Loucy (cell line): ENCODE results near the gene PRR23E.

Experiments used
- H2AFZ ChIP-seq: fragments of 200-600 bp; sonication (generic); 2 replicates; pipeline ENCODE4 v1.6.0; 2016; ENCODE audit warnings: antibody characterized with exemption, mild to moderate bottlenecking, low read length, moderate library complexity
- H3F3A ChIP-seq: fragments of 200-600 bp; 2 replicates; pipeline ENCODE4 v1.6.0; 2016; ENCODE audit warnings: antibody characterized with exemption, low read depth, mild to moderate bottlenecking
- H3K27me3 ChIP-seq: fragments of 200-600 bp; sonication (generic); 2 replicates; pipeline ENCODE4 v1.6.1; 2014; ENCODE audit warnings: low read length, mild to moderate bottlenecking; ENCODE audit not compliant: insufficient read depth, poor library complexity, severe bottlenecking
- H3K36me3 ChIP-seq: fragments of 200-600 bp; sonication (generic); 2 replicates; pipeline ENCODE4 v1.6.1; 2016; ENCODE audit warnings: low read length; ENCODE audit not compliant: insufficient read depth
- H3K4me1 ChIP-seq: fragments of 200-600 bp; sonication (generic); 2 replicates; pipeline ENCODE4 v1.5.1; 2014; ENCODE audit warnings: low read length, mild to moderate bottlenecking; ENCODE audit not compliant: insufficient read depth, poor library complexity, severe bottlenecking
- H3K4me2 ChIP-seq: fragments of 200-600 bp; sonication (generic); 2 replicates; pipeline ENCODE4 v1.6.0; 2014; ENCODE audit warnings: antibody characterized with exemption, low read length, low read depth, mild to moderate bottlenecking; ENCODE audit not compliant: poor library complexity, severe bottlenecking
- H3K4me3 ChIP-seq: fragments of 200-600 bp; sonication (generic); 2 replicates; pipeline ENCODE4 v1.5.1; 2014; ENCODE audit warnings: low read length, mild to moderate bottlenecking, mixed read lengths; ENCODE audit not compliant: poor library complexity, severe bottlenecking
- H3K79me2 ChIP-seq: fragments of 200-600 bp; sonication (generic); 2 replicates; pipeline ENCODE4 v1.6.1; 2014; ENCODE audit warnings: low read length; ENCODE audit not compliant: insufficient read depth
- H3K9ac ChIP-seq: fragments of 200-600 bp; sonication (generic); 2 replicates; pipeline ENCODE4 v1.6.0; 2014; ENCODE audit warnings: mild to moderate bottlenecking, low read depth, low read length, moderate library complexity; ENCODE audit not compliant: poor library complexity, severe bottlenecking
- H3K9me2 ChIP-seq: fragments of 200-600 bp; sonication (generic); replicated peaks from 2 replicates; pipeline ENCODE4 v1.6.1; 2016; ENCODE audit warnings: low read depth, low read length, mixed read lengths
- H3K9me3 ChIP-seq: fragments of 200-600 bp; sonication (generic); 2 replicates; pipeline ENCODE4 v1.6.1; 2014; ENCODE audit warnings: mild to moderate bottlenecking, antibody characterized with exemption, low read length, low read depth; ENCODE audit not compliant: insufficient read depth
- H4K20me1 ChIP-seq: fragments of 200-600 bp; sonication (generic); 2 replicates; pipeline ENCODE4 v1.6.0; 2014; ENCODE audit warnings: antibody characterized with exemption, low read length, mild to moderate bottlenecking; ENCODE audit not compliant: insufficient read depth, poor library complexity, severe bottlenecking
- EZH2phosphoT487 ChIP-seq: fragments of 200-600 bp; IDR thresholded peaks from 2 replicates; pipeline ENCODE4 v1.6.1; 2018; ENCODE audit warnings: antibody characterized with exemption, mild to moderate bottlenecking, moderate library complexity, borderline replicate concordance
- TF ChIP-seq, protein P1 (sequence below): fragments of 200-600 bp; sonication (generic); conservative IDR thresholded peaks from 2 replicates; pipeline ENCODE4 v1.5.1; 2014; ENCODE audit warnings: mild to moderate bottlenecking, antibody characterized with exemption, low read length

PRR23E gene

DNA sequence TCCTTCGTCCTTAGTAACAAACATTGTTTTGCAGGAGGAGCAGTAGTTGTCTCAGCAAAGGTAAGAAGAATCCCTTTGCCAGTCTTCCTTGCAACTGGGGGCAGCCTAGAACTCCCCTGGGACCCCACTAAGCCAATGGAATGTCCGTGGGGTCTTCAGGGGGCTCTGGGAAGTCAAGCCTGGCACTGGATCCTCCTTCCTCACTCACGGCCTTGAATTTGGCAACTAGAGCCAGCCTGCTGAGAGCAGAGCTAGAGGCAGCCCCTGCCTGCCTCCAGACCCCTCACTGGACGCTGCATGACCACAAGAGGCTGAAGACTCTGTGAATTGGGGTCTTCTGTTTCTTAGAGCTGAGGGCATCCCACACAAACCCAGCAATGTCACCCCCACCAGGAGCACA, 18.6 kb upstream of the PRR23E start:
- Histone ChIP-seq H3K36me3 (no peaks in the 10 kb centered on the region), H3K4me3 (no peak overlapping the region), H2AFZ (no peak overlapping the region), H3K4me1 (peaks cover 7% of the 10 kb centered on the region), H3K9me2 (no peaks in the 10 kb centered on the region), H3K9ac (no peak overlapping the region), H3K27me3 (no peaks in the 10 kb centered on the region), H3K9me3 (peaks cover 3% of the 10 kb centered on the region; the same call in 1 of the 2 replicates), H4K20me1 (no peaks in the 10 kb centered on the region), H3K4me2 (no peak overlapping the region), H3K79me2 (no peaks in the 10 kb centered on the region), H3F3A (no peaks in the 10 kb centered on the region)
- no peak for TF ChIP-seq EZH2phosphoT487
- TF ChIP-seq, protein P1, sequence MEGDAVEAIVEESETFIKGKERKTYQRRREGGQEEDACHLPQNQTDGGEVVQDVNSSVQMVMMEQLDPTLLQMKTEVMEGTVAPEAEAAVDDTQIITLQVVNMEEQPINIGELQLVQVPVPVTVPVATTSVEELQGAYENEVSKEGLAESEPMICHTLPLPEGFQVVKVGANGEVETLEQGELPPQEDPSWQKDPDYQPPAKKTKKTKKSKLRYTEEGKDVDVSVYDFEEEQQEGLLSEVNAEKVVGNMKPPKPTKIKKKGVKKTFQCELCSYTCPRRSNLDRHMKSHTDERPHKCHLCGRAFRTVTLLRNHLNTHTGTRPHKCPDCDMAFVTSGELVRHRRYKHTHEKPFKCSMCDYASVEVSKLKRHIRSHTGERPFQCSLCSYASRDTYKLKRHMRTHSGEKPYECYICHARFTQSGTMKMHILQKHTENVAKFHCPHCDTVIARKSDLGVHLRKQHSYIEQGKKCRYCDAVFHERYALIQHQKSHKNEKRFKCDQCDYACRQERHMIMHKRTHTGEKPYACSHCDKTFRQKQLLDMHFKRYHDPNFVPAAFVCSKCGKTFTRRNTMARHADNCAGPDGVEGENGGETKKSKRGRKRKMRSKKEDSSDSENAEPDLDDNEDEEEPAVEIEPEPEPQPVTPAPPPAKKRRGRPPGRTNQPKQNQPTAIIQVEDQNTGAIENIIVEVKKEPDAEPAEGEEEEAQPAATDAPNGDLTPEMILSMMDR: no peak

DNA sequence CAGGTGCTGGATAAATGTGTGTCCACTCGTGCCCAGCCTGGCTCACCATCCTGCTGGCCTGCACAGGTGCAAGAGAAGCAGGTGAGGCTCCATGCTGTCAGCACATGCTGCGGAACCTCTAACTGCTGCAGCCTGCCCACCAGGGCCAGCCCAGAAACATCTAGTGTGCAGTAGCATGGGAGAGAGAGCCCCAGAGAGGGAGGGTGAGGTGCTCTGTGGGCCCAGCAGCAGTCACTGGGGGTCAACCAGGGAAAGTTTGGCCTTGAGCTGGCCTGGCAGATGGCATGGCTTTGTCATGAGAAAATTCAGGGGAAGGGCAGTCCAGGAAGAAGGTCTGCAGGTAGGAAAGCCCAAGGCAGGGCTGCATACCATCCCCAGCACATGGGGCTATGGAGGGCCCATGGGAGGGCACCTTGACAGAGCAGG, 18.2 kb upstream of the PRR23E start:
- TF ChIP-seq, protein P1: no peak
- TF ChIP-seq EZH2phosphoT487: no peak
- Histone ChIP-seq H3F3A (no peaks in the 10 kb centered on the region), H3K9ac (no peak overlapping the region), H3K36me3 (no peaks in the 10 kb centered on the region), H3K79me2 (no peaks in the 10 kb centered on the region), H3K4me1 (peaks cover 7% of the 10 kb centered on the region), H2AFZ (no peak overlapping the region), H3K27me3 (no peaks in the 10 kb centered on the region), H3K9me3 (peaks cover 3% of the 10 kb centered on the region; the same call in 1 of the 2 replicates), H3K9me2 (no peaks in the 10 kb centered on the region), H3K4me2 (no peak overlapping the region), H3K4me3 (no peak overlapping the region), H4K20me1 (no peaks in the 10 kb centered on the region)

DNA sequence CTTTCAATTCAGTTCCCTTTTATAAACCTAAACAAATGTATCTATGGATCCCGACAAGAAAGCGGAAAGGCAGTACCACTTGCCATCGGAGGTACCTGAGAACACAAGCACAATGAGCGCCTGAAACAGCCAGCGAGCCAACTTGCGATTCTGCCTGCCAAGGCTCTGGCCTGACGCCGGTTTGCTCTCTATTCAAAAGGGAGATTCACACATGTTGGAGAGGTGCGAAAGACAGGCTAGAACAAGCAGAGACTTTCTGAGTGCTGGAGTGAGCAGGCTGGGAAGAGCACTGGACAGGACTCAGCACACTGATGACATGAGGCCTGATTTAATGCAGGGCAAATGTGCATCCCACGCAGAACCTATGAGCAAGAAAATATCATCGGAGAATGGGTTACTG, 17.7 kb upstream of the PRR23E start:
- Histone ChIP-seq H3K4me3 (no peak overlapping the region), H3K36me3 (no peaks in the 10 kb centered on the region), H3K9me2 (no peaks in the 10 kb centered on the region), H3K27me3 (no peaks in the 10 kb centered on the region), H4K20me1 (no peaks in the 10 kb centered on the region), H2AFZ (no peak overlapping the region), H3K9me3 (peaks cover 3% of the 10 kb centered on the region; the same call in 1 of the 2 replicates), H3F3A (no peaks in the 10 kb centered on the region), H3K4me2 (no peak overlapping the region), H3K4me1 (peaks cover 7% of the 10 kb centered on the region), H3K79me2 (no peaks in the 10 kb centered on the region), H3K9ac (no peak overlapping the region)
- TF ChIP-seq, protein P1: no peak
- no peak for TF ChIP-seq EZH2phosphoT487
